GM08714 (cell line): Measurements from ENCODE around the gene AGFG1.
A peak's percentile ranks its signal among the peaks of the same experiment; 100 is the strongest.

Experiments
- H3K4me3 ChIP-seq: fragments of 200-500 bp; sonication (Bioruptor generic); 2 replicates; pipeline ENCODE4 v1.5.1; 2014; ENCODE audit warnings: mild to moderate bottlenecking, low read length, inconsistent platforms
- ZNF274 ChIP-seq: IDR thresholded peaks from 2 replicates; pipeline ENCODE4 v1.6.1; 2012; ENCODE audit warnings: mild to moderate bottlenecking, low read depth, low read length

Gene AGFG1

GRCh38 chr2:227472265-227473121 lies 537 bp downstream of the AGFG1 start:
- no peak for TF ChIP-seq ZNF274
- H3K4me3 ChIP-seq = peak overlapping the region; percentile 86

- no peak for TF ChIP-seq ZNF274
- H3K4me3 ChIP-seq = peak overlapping the region; percentile 86
Observed at GRCh38 chr2:227473122-227473461, 1.1 kb downstream of the AGFG1 start.

- peak overlapping the region; percentile 86; the same call in 1 of the 2 replicates for H3K4me3 ChIP-seq
- no peak for TF ChIP-seq ZNF274
Observed at GRCh38 chr2:227473806-227474205, 1.9 kb downstream of the AGFG1 start.

DNA sequence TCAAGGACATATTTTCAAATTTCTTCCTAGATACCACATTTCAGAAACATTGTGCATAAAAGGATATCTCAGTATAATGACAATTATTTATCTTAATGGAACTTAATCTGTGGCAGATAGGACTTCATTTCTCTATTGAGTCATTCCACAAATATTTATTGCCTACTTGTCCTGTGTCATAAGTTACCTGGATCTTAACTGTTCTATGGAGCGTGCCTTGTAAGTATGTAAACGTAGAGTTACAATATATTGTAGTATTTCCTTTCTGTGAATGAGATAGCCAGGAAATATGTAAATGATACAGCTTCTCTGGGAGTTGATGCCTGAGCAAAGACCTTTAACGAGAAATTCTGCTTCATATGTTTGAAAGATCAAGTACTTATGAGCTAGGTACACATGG lies 2.5 kb downstream of the AGFG1 start:
- no peak for TF ChIP-seq ZNF274
- peak overlapping the region; percentile 39; the same call in 1 of the 2 replicates for H3K4me3 ChIP-seq

DNA sequence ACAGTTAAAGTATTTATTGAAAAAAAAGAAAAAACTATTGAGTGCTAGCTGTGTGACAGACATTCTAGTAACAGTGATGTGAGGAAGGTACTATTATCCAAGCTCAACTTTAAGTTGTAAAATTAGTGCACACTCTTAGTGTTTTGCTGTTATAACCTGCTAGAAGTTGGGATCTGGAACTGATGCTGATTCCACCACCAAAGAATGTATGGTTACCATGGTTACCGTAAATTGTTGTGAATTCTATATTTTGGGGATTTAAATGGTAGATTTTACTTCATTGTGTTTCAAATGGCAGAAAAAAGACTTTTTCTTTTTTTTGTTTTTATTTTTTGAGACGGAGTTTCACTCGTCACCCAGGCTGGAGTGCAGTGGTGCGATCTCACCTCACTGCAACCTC lies 5.3 kb downstream of the AGFG1 start:
- no peak for TF ChIP-seq ZNF274
- no peak overlapping the region for H3K4me3 ChIP-seq

- peak overlapping the region; percentile 49; the same call in 1 of the 2 replicates for H3K4me3 ChIP-seq
- no peak for TF ChIP-seq ZNF274
Observed at GRCh38 chr2:227479865-227480475, 8.0 kb downstream of the AGFG1 start.

DNA sequence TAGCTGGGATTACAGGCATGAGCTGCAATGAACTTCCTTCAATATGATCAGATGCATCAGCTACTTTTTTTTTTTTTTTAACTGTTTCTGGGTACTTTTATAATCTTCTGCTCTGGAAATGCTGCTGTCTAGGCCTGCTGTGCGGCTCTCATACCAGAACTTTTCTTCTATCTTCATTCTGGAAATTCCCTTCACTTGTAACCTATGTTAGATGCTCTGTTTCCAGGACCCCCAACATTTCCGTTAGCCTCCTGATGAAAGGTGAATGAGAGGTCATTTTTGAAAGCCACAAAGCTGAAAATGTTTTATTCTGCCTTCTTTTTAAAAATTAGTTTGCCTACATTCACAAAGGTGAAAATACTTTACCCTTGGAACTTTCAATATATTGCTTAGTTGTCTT lies 8.6 kb downstream of the AGFG1 start:
- H3K4me3 ChIP-seq = peak overlapping the region; percentile 49
- no peak for TF ChIP-seq ZNF274

DNA sequence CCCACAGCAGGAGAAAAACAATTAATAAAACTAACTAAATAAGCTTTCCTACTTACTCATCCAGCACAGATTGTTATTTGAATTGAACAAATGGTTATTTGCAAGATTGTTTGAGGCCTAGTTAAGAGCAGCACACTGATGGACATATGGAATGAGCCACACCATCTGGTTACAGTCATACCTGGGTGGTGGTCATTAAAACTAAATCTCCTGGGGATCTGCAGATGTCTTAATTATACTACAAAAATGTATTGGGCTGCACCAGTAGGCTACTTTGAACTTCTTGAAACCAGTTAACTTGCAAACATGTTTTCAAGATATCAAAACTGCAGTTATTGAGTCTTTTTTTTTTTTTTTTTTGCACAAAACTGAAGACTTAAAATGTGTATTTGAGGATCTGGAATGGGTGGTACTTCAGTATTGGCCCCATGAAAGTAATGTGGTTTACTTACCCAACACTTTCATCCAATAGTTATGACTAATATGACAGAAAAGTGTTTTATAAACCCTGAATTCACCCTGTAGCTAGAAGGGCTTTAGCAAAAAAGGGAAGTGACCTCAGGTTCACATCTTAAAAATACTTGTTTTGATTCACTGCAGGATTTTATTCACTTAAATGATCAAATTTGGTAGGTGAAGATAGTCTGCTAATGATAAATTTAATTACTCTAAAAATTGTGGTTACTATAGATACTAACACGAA lies 10.8 kb downstream of the AGFG1 start:
- no peak for TF ChIP-seq ZNF274
- H3K4me3 ChIP-seq = no peak overlapping the region

- H3K4me3 ChIP-seq = no peak overlapping the region
- no peak for TF ChIP-seq ZNF274
Observed at GRCh38 chr2:227485429-227485828, 13.5 kb downstream of the AGFG1 start.

- H3K4me3 ChIP-seq = no peak overlapping the region
- TF ChIP-seq ZNF274 = no peak
Observed at GRCh38 chr2:227486688-227487087, 14.7 kb downstream of the AGFG1 start.

- no peak overlapping the region for H3K4me3 ChIP-seq
- TF ChIP-seq ZNF274 = no peak
Observed at GRCh38 chr2:227488045-227488444, 16.1 kb downstream of the AGFG1 start.

DNA sequence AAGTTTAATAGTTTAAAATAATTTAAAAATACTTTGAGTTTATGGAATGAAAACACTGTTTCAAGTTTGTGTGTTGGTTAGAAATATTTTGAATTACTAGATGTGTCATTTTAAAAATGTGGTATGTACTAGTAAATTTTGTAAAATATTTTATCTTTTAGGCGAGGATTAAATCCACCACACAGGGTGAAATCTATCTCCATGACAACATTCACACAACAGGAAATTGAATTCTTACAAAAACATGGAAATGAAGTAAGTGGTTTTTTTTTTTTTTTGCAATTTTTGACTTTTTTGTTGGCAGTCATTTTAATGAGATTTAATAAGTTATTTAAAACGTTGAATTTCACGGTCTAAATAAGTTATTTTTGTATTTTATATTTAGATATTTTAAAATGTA lies 19.4 kb downstream of the AGFG1 start:
- no peak for TF ChIP-seq ZNF274
- no peak overlapping the region for H3K4me3 ChIP-seq

- no peak overlapping the region for H3K4me3 ChIP-seq
- TF ChIP-seq ZNF274 = no peak
Observed at GRCh38 chr2:227493524-227493923, 21.6 kb downstream of the AGFG1 start.

GRCh38 chr2:227497158-227497557 lies 25.2 kb downstream of the AGFG1 start:
- no peak overlapping the region for H3K4me3 ChIP-seq
- no peak for TF ChIP-seq ZNF274
